ENCODE results near the gene DHX9. TPM values are rescaled to one million over a fixed set of nuclear protein-coding genes. Genes with fewer than 3 reads are reported as not detected.

The DHX9 gene
- total RNA-seq, 4 donors from 2014 or later, result 37.7 to 58.8 (median 48.4) TPM

- Histone ChIP-seq H3K4me1 (no peaks in the 10 kb centered on the region), H3K27me3 (no peaks in the 10 kb centered on the region), H3K27ac (no peak overlapping the region), H3K36me3 (peaks cover 7 to 83% of the 10 kb centered on the region in 2 donors), H3K4me3 (no peak overlapping the region), H3K9me3 (no peaks in the 10 kb centered on the region)
- ATAC-seq (no peak), DNase-seq (no peak)
- intact Hi-C loops (cut with DNase I; ENCODE audit: low total_unique reads), result no loop called here
- no peak for TF ChIP-seq POLR2A (IDR thresholded peaks at IDR 0.05)
- no peak for TF ChIP-seq CTCF (IDR thresholded peaks at IDR 0.05 in 4 of 5, conservative IDR thresholded peaks at IDR 0.05 in 1 of 5)
- in situ Hi-C loops (cut with MboI; ENCODE audit: low sequenced_read_pairs in 4 of 4), result loop anchor here in 1 of 4 donors (10.0 kb wide), 1 partner anchor 61 kb away; no protein-coding TSS in a partner anchor
These were observed 46.4 kb downstream of the DHX9 start for GRCh38 chr1:182885591-182885990.

- intact Hi-C loops (cut with DNase I; ENCODE audit: low total_unique reads), result no loop called here
- Histone ChIP-seq H3K36me3 (peaks cover 7 to 70% of the 10 kb centered on the region in 2 donors), H3K27me3 (no peaks in the 10 kb centered on the region), H3K9me3 (no peaks in the 10 kb centered on the region), H3K4me1 (no peaks in the 10 kb centered on the region), H3K4me3 (no peak overlapping the region), H3K27ac (no peak overlapping the region)
- DNase-seq (no peak), ATAC-seq (no peak)
- no peak for TF ChIP-seq CTCF (IDR thresholded peaks at IDR 0.05 in 4 of 5, conservative IDR thresholded peaks at IDR 0.05 in 1 of 5)
- in situ Hi-C loops (cut with MboI; ENCODE audit: low sequenced_read_pairs in 4 of 4), result loop anchor here in 1 of 4 donors (10.0 kb wide), 1 partner anchor 62 kb away; no protein-coding TSS in a partner anchor
These were observed 47.8 kb downstream of the DHX9 start for GRCh38 chr1:182886985-182887384.

- in situ Hi-C loops (cut with MboI; ENCODE audit: low sequenced_read_pairs in 4 of 4), result loop anchor here in 1 of 4 donors (10.0 kb wide), 1 partner anchor 64 kb away; no protein-coding TSS in a partner anchor
- TF ChIP-seq CTCF (IDR thresholded peaks at IDR 0.05 in 4 of 5, conservative IDR thresholded peaks at IDR 0.05 in 1 of 5) (no peak), POLR2A (IDR thresholded peaks at IDR 0.05) (no peak)
These were observed 49.8 kb downstream of the DHX9 start for GRCh38 chr1:182888736-182889531.

GRCh38 chr1:182889997-182890396 lies 50.9 kb downstream of the DHX9 start:
- Histone ChIP-seq H3K36me3 (peaks cover 2 to 39% of the 10 kb centered on the region in 2 donors), H3K9me3 (no peaks in the 10 kb centered on the region), H3K4me1 (no peaks in the 10 kb centered on the region), H3K27me3 (no peaks in the 10 kb centered on the region), H3K4me3 (no peak overlapping the region), H3K27ac (no peak overlapping the region)
- in situ Hi-C loops (cut with MboI; ENCODE audit: low sequenced_read_pairs in 4 of 4), result loop anchor here in 1 of 4 donors (10.0 kb wide), 1 partner anchor 65 kb away; no protein-coding TSS in a partner anchor
- intact Hi-C loops (cut with DNase I; ENCODE audit: low total_unique reads), result no loop called here
- no peak for DNase-seq
- ATAC-seq, result no peak
- TF ChIP-seq CTCF (IDR thresholded peaks at IDR 0.05 in 4 of 5, conservative IDR thresholded peaks at IDR 0.05 in 1 of 5), result no peak
- TF ChIP-seq POLR2A (IDR thresholded peaks at IDR 0.05), result no peak

More at GRCh38 chr1:182888736-182889531, 49.8 kb downstream of the DHX9 start:
- H3K27me3 ChIP-seq, result no peaks in the 10 kb centered on the region
- no peak overlapping the region for H3K27ac ChIP-seq
- no peak for DNase-seq
- intact Hi-C loops (cut with DNase I; ENCODE audit: low total_unique reads), result no loop called here
- no peaks in the 10 kb centered on the region for H3K4me1 ChIP-seq
- no peak overlapping the region for H3K4me3 ChIP-seq
- peak in 1 of 2 donors; percentile 44 for ATAC-seq
- H3K9me3 ChIP-seq, result no peaks in the 10 kb centered on the region
- peaks cover 6 to 50% of the 10 kb centered on the region in 2 donors for H3K36me3 ChIP-seq

Measured in gastrocnemius medialis (tissue), 4 donors.